Stimulated activated CD4-positive, alpha-beta T cell treated with anti-CD3 and anti-CD28 coated beads, Interleukin-1b, Interleukin-23, amount 100 ng/mL, for 24 hours (primary cell): ENCODE measurements around the gene HOXB9.
A peak's percentile ranks its signal among the peaks of the same experiment; 100 is the strongest.

Experiments used
- DNase-seq, 4 experiments: peaks; one replicate each; pipeline ENCODE4 v3.0.0-alpha.2; 2020; ENCODE audit warnings: low read depth in 4 of 4, low spot score in 1 of 4

Gene HOXB9

DNA sequence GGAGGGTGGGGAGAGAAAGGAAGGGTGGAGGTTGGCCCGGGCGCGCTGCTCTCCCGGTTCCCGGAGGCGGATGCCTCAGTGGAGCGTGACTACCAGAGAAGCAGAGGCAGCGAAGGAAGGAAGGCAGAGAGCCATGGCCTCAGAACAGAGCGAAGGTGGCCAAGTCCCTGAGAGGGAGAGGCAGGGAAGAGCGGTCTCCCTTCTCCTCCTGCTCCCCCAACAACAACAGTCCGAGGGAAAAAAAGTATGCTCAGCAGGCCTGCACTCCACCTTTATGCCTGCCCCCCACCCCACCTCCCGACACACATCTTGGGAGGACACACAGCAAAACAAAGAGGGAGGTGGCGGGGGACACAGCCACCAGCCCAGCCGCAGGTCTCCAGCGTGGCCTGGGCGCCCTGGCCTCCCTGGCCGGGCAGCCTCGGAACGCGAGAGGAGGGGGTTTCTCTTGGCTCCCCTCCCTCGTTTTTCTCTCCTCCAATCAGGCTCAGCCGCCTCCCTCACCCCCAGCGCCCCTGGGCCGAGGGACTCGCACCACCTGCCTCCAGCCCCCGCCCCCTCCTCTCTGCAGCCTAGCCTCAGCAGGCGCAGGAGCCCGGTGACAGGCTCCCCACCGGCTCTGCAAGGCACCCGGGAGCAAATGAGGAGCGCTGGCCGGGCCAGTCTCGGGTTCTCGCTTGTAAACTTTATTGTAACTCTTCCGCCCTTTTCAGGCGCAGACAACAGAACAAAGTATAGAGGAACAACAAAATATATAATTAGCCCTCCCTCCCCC is 14.3 kb downstream of the HOXB9 start:
- no peak for DNase-seq

DNA sequence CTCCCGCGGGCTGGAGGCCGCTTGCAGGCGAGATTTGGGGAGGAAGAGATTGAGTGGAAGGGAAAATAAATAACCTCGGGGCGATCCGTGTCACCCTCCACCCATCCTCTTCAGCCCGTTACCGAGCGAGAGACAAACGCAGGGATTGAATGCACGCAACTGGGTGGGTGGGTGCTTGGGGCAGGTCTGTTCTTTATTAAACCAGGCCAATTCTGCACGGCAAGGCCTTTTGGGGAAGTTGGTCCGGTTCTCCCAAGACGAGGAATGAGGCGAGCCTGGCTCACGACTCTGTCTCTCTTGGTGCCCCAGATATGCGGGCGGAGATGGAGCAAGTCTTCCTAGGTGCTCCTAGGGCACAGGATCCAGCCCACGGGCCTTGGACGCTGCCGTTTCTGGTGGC is 14.9 kb downstream of the HOXB9 start:
- no peak for DNase-seq

DNA sequence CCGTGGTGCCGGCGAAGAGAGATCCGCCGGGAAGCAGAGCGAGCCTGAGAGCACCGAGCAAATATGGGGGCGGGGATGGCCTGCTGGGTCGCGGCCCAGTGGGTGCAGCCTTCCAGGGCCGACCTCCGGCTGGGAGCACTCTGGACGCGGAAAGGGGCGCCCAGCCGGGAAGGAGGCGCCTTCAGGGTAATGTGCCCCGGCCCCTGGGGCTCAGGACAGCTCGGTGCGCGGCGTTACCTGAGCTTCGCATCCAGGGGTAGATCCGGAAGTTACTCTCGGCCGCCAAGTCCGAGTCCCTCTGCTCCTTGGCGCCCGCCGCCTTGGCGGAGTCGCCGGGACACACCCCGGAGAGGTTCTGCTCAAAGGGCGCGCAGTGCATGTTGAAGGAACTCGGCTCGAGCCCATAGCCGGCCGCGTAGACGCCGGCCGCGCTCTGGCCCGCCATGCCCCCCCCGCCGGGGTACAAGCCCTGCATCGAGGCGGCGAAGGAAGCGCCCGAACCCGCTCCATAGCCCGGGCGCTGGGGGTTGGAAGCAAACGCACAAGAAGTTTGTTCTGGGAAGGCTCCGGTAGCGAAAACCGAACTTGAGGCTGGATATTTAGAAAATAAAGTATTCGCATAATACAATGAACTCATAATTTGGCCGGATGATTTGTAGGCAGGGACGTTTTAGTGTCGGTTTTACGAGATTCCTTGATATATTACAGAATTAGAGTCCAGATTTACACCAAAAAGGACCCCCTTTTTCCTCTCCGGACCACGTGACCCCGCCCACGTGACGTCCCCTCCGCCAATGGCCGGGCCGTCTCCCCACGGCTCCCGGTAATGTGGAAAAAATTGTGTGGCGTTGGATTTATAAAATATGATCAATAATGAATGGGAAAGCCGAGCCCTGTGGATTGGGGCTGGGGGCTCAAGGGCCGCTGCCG is 15.6 kb downstream of the HOXB9 start, which contains the start of gene HOXB7:
Gene HOXB7 (minus strand): TSS at position 736 of the 930 bp plus-strand sequence. CDS start 99 bp downstream, at position 637.
- peak in 1 of 4 experiments; percentile 54 for DNase-seq

DNA sequence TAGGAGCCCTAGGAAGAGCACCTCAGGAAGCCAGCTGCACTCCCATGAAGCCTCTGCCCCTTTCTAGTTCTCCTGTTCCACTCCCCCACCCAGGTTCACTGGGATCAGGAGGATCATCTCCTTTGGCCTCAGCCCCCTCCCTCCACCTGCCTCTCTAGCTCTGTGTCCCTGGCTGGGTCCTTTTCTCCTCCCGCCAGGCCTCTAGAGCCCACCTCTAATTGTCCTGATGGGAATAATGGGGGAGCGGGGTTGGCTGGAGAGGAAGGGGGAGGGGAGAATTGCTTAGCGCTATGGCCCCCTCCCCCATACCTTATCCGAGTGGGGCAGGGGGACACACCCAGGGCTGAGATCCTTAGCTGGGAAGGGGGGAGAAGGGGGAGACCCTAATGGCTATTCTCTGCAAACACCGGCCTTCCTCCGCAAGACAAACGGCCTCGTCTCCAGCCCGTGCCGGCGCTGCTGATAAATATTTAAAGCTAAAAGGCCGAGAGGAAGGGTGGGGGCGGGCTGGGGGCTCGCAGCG is 16.3 kb downstream of the HOXB9 start:
- no peak for DNase-seq

DNA sequence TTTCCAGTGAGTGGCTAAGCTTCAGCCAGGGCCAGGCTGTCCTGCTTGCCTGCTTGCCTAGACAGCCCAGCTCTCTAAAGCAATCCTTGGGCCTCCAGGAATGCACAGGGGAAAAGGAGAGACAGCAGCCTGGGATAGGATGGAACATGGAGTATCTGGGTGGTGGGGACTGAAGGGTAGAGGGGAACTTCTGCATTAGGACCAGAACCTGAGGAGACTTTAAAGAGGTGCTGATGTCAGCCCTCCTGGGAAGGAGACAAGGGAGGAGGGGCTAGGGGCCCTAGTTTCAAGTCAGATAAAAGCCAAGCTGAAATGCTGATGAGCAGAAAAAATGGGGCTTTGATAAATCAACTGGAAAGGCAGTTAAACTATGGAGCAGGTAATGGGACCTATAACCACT is 17.1 kb downstream of the HOXB9 start:
- DNase-seq = no peak

DNA sequence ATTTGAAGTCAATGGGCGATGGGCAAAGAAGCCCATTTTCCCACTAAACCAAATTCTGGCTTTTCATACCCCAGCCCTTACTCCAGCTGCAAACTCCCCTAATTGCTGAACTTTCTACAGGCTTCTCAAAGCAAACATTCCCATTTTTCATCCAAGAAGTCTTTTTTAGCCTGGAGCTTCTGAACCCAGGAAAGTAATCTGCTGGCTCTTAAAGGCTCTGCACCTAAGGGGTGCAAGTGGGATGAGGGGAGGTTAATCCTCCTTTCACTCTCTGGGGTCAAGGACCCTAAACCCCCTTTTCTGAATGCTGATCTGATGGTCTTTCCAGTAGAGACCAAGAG is 17.7 kb downstream of the HOXB9 start:
- DNase-seq = no peak

DNA sequence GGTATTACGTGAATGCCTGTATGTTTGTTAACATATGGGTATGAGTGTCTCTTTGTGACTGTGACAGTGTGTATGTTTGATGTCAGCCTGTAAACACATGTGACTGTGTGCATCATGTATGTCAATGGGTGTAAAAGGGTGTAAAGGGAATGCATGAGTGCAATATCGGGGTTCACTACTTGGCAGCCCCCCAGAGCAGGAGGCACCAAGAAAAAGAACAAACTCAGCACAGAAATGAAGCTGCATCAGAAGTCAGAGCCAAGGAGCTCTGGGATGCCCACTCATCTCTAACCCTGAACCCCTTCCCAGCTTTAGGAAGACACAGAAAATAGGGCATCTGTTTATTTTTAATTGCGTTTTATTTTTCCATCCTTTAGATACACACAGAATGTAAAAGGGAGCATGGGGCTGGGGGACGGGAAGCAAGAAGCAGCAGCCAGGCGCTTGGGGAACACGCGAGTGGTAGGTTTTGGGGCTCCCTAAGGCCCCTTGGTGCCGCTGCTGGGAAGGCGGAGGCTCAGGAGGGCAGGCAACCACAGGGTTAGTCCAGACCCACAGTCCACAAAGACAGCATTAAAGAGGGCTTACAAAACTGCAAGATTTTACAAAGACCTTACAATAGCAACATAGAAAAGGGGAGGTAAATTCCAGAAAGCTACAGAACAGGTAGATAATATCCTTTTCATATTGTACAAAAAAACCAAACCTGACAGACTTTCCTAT is 19.1 kb downstream of the HOXB9 start:
- DNase-seq = no peak

DNA sequence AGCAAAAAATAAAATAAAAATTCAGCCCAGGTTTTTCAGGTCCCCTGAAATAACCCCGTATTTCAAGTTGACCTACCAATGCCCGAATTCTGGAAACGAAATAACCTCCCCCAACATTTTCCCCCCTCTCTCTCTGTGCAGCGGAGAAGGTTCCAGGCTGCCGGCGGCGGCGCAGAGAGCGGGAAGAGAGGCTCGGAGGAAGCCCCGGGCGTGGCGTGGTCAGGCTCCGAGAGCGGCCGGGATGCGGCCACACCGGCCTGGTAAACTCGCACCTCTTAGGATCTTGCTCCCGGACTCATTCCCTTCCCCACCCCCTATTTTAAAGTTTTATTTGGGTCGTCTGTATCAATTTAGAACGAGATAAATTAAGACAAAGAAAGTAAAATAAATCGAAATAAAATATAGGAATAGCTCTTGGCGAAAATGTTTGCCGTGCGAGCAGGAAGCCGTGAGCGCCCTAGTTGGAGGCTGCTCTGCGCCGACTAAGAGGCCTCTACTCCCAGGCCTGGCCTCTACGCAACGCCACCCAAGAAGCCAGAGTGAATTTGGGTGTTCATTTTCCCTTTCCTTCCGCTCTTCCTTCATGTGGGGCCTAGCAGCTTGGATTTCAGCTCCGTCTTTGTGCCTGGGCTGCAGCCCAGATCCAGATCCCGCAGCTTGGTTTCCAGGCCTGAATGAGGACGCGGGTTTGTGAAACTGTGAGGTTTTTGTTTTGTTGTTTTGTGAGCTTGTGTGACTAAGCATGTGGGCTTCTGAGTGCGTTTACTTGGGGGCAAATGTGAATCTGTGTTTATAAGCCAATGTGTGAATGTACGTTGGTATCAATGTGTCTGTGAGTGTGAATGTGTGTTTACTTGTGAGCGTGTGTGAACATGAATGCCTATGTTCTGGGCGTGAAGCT is 19.9 kb downstream of the HOXB9 start:
- DNase-seq = no peak

DNA sequence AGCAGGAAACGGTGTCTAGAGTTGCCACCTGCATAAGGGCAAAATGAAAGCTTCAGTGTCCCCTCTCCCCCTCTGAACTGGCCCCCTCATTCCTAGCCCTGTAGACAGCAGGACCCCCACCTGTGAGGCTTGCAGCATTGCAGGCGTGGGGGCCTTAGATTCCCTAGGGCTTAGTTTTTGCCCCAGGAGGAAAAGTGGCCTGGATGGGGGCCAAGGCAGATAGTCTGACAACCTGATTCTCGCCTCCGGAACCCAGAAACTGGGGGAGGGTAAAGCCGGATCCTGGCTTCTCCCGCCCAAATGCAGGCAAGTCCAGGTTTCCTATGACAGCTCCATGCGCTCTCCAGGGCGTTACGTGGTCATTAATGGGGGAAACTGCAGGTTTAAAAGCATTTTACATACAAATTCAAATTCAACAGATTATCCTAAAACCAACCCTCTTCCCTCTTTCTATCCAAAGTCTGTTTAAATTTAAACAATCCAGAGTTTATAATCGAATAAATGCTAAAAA is 20.7 kb downstream of the HOXB9 start:
- DNase-seq = no peak

DNA sequence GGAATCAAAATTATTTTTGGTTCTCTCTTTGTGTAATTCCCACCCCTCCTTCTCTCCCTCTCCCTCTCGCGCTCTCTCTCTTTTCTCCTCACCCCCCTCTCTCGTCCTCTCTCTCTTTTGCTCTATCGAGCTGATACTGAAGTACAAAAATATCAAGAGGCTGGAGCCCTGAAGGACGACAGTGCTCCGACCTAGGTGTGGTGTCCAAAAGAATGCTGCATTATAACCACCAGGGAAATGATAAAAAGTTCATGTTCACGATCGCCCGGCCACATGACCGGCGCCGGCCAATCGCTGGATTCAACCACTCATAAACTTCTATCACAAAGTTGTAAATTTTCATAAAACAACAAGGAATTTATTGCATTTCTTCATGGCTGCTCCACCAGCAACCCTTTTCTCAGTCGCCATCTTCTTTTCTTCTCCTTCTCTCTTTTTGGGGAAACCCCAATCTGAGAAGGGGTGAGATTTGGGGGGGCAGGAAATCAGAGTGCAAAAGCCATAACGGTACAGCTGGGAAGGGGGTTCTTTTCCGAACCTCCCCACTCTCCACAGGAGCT is 21.3 kb downstream of the HOXB9 start, which contains the start of gene HOXB6:
Gene HOXB6 (minus strand): TSS at position 217 of the 560 bp plus-strand sequence. CDS start 6,836 bp downstream, outside the sequence.
- DNase-seq = no peak

DNA sequence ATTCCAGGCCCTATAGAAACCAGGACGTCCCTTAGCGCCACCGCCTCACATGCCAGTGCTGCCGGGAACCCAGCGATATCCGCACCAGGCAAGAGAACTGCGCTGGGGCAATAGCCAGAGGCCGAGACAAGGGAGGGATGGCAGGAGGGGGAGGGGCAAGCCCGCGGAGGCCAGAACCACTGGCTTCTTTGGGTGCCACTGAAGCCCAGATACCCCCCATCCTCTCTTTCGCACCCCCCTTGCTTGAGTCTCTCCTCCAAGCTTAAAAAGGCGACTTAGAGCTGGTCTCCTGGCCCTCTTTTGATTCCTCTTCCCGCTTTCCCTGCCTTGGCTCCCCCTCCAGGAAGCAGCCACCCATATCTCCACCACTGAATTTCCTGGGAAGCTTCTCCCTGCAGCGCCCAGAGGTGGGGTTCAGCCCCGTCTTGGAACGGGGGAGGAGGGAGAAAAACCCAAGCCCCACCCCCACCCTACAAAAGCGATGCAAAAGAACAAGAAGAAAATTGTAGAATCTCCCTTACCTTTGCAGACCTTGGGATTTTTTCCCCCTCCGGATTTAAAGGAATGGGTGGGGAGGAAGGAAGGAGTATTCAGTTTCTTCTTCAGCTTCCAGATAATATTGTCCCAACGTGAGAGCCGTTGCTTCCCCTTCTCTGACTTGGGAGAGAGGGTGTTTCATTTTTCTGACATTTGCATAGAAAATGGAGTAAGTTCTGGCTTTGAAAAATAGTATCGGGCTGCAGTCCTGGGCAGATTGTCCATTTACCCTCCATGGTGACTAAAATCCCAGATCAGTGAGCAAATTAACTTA is 22.0 kb downstream of the HOXB9 start:
- DNase-seq = no peak

DNA sequence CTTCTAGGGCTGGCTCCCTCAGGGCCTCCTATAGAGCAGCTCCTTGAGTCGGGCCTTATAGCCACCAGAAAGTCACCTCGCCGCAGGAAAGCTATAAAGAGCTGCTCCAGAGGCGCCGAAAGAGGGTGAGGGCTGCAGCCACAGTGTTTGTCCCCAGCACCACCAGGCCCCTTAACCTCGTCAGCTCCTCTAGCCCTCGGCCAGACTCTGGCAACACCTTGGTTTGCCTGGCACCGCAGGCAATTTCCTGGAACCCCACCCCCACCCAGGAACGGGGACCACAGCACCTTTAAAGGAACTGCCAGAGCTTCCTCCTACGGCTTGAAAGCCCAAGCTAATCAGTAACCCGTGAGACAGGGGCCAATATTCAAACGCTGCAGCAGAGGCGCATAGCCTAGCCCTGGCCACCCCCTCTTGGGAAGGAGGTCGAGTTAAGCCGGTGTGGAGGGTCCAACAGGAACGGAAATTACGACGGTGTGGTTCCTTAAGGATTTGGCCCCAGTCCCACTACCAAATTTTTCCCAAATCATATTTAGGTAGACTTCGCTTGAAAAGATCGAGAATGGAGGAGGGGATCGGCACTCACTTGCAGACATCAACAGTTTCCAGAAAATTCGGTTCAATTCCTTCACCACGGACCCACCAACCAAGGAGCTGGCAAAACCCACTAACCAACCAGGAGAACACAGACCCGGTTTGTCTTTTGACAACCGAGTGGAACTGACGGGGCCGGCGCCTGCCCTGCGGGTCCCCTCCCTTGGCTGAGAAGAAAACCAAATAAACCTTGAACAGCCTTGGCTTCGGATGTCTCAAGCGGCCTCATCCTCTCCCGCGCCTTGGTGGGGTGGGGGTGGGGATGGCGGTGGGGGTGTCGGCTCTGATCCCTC is 24.4 kb downstream of the HOXB9 start:
- no peak for DNase-seq

DNA sequence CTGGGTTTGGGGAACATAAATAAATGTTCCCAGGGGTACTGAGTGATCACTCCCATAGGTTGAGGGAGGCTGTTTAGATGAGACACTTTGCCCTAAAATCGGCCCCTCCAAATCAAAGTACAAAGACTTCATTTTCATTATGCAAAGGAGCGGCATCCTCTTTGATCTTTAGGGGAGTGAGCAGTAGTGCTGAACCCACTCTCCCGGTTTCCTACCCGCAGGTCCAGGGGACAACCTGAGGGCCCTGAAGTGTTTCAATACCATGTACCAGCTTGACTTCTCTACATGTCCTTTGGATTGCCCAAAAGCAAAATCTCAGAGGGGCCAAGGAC is 25.0 kb downstream of the HOXB9 start:
- DNase-seq = no peak

DNA sequence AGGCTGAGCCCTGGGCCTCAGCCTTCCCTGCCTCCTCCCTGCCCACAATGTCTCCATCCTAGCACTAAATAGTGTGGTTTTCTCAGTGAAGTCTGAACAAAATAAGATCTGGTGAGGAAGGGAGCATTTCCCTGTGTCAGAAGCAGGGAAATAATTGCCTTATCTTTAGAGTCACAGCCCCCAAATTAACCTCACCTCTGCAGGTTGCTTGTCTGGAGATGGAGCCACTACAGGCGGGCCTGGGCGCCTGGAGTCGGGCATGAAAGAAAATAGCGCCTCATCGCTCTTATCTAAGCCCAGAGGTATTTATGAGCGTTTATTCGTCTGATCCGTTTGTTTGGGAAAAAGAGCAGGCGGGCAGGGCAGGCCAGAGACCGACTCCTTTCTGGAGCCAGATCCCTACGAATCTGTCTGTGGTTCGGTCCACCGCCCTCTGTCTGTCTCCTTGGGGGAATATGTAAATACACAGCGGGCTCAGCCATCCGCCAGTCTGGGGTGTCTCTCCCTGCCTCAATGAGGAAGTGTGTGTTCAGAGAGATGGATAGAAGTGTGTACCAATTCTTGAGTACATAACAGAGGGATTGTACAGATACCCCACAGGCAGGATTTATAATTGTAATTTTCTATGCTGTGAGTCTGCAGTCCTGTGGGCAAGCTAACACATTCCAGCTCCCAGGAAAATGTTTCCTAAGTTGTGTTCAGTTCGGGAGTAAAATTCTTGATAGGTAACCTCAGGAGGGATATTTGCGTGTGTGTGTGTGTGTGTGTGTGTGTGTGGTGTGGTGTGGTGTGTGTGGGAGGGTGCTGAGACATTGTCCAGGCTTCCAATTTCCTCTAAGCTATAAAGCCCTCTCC is 25.7 kb downstream of the HOXB9 start:
- DNase-seq = no peak

DNA sequence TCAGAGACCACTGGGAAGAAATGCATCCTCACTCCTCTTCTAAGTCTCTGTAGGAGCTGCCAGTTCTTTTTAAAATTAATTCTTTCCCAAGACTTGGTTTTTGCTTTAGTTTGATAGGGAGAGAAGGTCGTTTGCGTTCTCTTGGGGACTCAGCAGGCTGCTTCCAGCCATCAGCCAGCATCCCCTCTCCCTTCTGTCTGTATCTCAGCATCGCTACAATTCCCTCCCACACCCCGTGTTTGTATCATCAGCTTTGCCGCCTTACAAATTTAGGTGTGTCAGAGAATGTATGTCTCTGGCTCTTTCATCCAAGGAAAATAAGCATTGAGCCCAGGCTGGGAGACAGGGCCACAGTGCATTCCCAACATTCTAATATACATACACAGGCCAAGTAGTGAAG is 26.8 kb downstream of the HOXB9 start:
- DNase-seq = no peak

DNA sequence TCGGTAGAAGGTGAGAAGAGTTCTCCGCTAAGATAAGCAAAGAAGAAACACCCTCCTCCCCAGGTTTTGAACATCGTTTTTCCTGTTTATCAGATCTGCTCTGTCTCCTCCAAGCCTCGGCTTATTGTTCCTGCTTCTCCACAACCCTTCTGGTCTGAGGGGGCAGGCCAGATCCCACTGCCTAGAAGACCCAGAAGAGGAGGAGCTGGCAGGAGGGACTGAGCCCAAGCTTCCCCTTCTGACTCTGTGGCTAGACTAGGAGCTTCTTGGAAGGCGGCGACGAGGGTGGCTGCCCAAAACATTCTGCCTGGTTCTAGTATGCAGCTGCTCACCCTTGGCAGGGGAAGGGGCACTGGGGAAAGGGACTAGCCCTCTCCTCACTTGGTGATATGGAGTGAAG is 27.4 kb downstream of the HOXB9 start:
- no peak for DNase-seq
